PC-9 (cell line): ENCODE measurements around the gene SLC25A11. TPM values are rescaled to one million over a fixed set of nuclear protein-coding genes. Genes with fewer than 3 reads are reported as not detected.

Experiments
- BruUV-seq: library from RNA; stranded (reverse); fragments of 400-500 nt; replicated peaks from 2 replicates; lab custom pipeline; 2021; lab: Mats Ljungman, UMichigan
- CTCF ChIA-PET: fragments of 300-600 bp; sonication (Branson Sonifier 250); formaldehyde crosslinking; loops from one replicate; lab custom pipeline; 2022; ENCODE audit warnings: antibody characterized with exemption; lab: Charles Lee
- POLR2A ChIA-PET: fragments of 300-600 bp; sonication (Branson Sonifier 250); formaldehyde crosslinking; loops from one replicate; lab custom pipeline; 2022; ENCODE audit warnings: antibody characterized with exemption; ENCODE audit not compliant: unreplicated experiment; lab: Charles Lee
- DNase-seq, 2 experiments: peaks; one replicate each; pipeline versions ENCODE4 v3.0.0 to v3.0.0-alpha.2; 2015 to 2022; ENCODE audit warnings: mixed read lengths in 1 of 2
- H2AFZ ChIP-seq: fragments of 200-600 bp; sonication (generic); 2 replicates; pipeline ENCODE4 v1.8.1; 2017; ENCODE audit warnings: antibody characterized with exemption
- H3F3A ChIP-seq: fragments of 200-600 bp; sonication (generic); 2 replicates; pipeline ENCODE4 v1.8.1; 2017; ENCODE audit warnings: antibody characterized with exemption, mild to moderate bottlenecking, low read depth; ENCODE audit not compliant: insufficient read depth
- H3K27ac ChIP-seq: fragments of 200-600 bp; sonication (generic); 2 replicates; pipeline ENCODE4 v1.6.1; 2016; ENCODE audit warnings: mixed run types
- H3K27me3 ChIP-seq: fragments of 200-600 bp; sonication (generic); 2 replicates; pipeline ENCODE4 v1.6.1; 2016; ENCODE audit warnings: low read depth, mixed run types; ENCODE audit not compliant: insufficient read depth
- H3K36me3 ChIP-seq: fragments of 200-600 bp; sonication (generic); 2 replicates; pipeline ENCODE4 v1.6.1; 2016; ENCODE audit warnings: low read depth, mixed run types
- H3K4me1 ChIP-seq: fragments of 200-600 bp; sonication (generic); replicated peaks from 2 replicates; pipeline ENCODE4 v1.6.1; 2016; ENCODE audit warnings: mixed run types; ENCODE audit not compliant: insufficient read depth
- H3K4me2 ChIP-seq: fragments of 200-600 bp; sonication (generic); 2 replicates; pipeline ENCODE4 v1.6.1; 2017; ENCODE audit warnings: mixed run types
- H3K4me3 ChIP-seq: fragments of 200-600 bp; sonication (generic); 2 replicates; pipeline ENCODE4 v1.6.1; 2016; ENCODE audit warnings: mixed run types
- H3K79me2 ChIP-seq: fragments of 200-600 bp; sonication (generic); 2 replicates; pipeline ENCODE4 v1.6.1; 2017; ENCODE audit warnings: low read depth, mixed run types
- H3K9me2 ChIP-seq: fragments of 200-600 bp; sonication (generic); 2 replicates; pipeline ENCODE4 v1.8.1; 2017; ENCODE audit warnings: mild to moderate bottlenecking; ENCODE audit not compliant: insufficient read depth
- H3K9me3 ChIP-seq: fragments of 200-600 bp; sonication (generic); 2 replicates; pipeline ENCODE4 v1.8.1; 2016; ENCODE audit warnings: low read depth; ENCODE audit not compliant: insufficient read depth
- H4K20me1 ChIP-seq: fragments of 200-600 bp; sonication (generic); 2 replicates; pipeline ENCODE4 v1.8.1; 2017; ENCODE audit not compliant: insufficient read depth
- EZH2 ChIP-seq: fragments of 200-600 bp; sonication (generic); IDR thresholded peaks from 2 replicates; pipeline ENCODE4 v1.8.0; 2017; ENCODE audit warnings: antibody characterized with exemption, low read depth
- intact Hi-C: fragments of 100-400 bp; cut with micrococcal nuclease; formaldehyde crosslinking; loops from one replicate; pipeline ENCODE4 v1.10.0; 2022; ENCODE audit not compliant: unreplicated experiment
- total RNA-seq: library from RNA; stranded (reverse); gene quantifications from 2 replicates; pipeline ENCODE4 v1.2.3, GENCODE V29; 2021
- TF ChIP-seq, protein P1 (sequence below): fragments of 200-600 bp; sonication (generic); conservative IDR thresholded peaks from 2 replicates; pipeline ENCODE4 v1.6.1; 2017; ENCODE audit warnings: mixed run types, antibody characterized with exemption, mild to moderate bottlenecking, moderate library complexity

Gene SLC25A11
- total RNA-seq, 1 experiment from 2014 or later: 56.2 TPM

- Histone ChIP-seq H3K4me1 (peaks cover 37% of the 10 kb centered on the region), H3K4me2 (peak overlapping the region; percentile 100), H3K4me3 (peak overlapping the region; percentile 93), H3K27me3 (no peaks in the 10 kb centered on the region), H3K9me2 (no peaks in the 10 kb centered on the region), H2AFZ (peak overlapping the region; percentile 79; the same call in 1 of the 2 replicates), H3K9me3 (no peaks in the 10 kb centered on the region), H3K79me2 (peaks cover 75% of the 10 kb centered on the region), H3K27ac (peak overlapping the region; percentile 87), H3K36me3 (peaks cover 29% of the 10 kb centered on the region), H4K20me1 (peaks cover 25% of the 10 kb centered on the region), H3F3A (peaks cover 72% of the 10 kb centered on the region)
- DNase-seq: no peak
- TF ChIP-seq EZH2: no peak
- TF ChIP-seq, protein P1, sequence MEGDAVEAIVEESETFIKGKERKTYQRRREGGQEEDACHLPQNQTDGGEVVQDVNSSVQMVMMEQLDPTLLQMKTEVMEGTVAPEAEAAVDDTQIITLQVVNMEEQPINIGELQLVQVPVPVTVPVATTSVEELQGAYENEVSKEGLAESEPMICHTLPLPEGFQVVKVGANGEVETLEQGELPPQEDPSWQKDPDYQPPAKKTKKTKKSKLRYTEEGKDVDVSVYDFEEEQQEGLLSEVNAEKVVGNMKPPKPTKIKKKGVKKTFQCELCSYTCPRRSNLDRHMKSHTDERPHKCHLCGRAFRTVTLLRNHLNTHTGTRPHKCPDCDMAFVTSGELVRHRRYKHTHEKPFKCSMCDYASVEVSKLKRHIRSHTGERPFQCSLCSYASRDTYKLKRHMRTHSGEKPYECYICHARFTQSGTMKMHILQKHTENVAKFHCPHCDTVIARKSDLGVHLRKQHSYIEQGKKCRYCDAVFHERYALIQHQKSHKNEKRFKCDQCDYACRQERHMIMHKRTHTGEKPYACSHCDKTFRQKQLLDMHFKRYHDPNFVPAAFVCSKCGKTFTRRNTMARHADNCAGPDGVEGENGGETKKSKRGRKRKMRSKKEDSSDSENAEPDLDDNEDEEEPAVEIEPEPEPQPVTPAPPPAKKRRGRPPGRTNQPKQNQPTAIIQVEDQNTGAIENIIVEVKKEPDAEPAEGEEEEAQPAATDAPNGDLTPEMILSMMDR: no peak
- no TSS peak for BruUV-seq
- intact Hi-C loops: loop anchor here (10.0 kb wide), 1 partner anchor 106 kb away; the partner anchor contains the start of gene MINK1
- ChIA-PET CTCF (no interaction called here), POLR2A (interaction anchor here (2.3 kb wide), 1 partner anchor 26 kb away, joined by 19 read pairs; the partner anchor contains the start of gene SPAG7)
Measured at GRCh38 chr17:4941319-4941610, 1.4 kb upstream of the SLC25A11 start.

GRCh38 chr17:4940555-4941318 lies 891 bp upstream of the SLC25A11 start:
- H3K4me3 ChIP-seq: peak overlapping the region; percentile 93
- TSS peak; percentile 82 for BruUV-seq
- H3K4me2 ChIP-seq: peak overlapping the region; percentile 100
- ChIA-PET POLR2A (interaction anchor here (0.5 to 2.3 kb wide), 7 partner anchors 8 to 419 kb away, joined by 3 to 20 read pairs (median 13); partner anchors contain the start of genes PFN1 and SPAG7), CTCF (interaction anchor here (0.8 to 1.4 kb wide), 3 partner anchors 26 to 150 kb away, joined by 3 to 16 read pairs (median 4); no protein-coding TSS in a partner anchor)
- H3K9me3 ChIP-seq: no peaks in the 10 kb centered on the region
- intact Hi-C loops: loop anchor here (1.0 to 10.0 kb wide), 3 partner anchors 9 to 106 kb away; partner anchors contain the start of genes MINK1 and SPAG7
- peaks cover 67% of the 10 kb centered on the region for H3F3A ChIP-seq
- no peak for TF ChIP-seq EZH2
- TF ChIP-seq, protein P1: no peak
- peak overlapping the region; percentile 79 for H2AFZ ChIP-seq
- no peak for DNase-seq
- peaks cover 32% of the 10 kb centered on the region for H3K4me1 ChIP-seq
- H3K9me2 ChIP-seq: no peaks in the 10 kb centered on the region
- peaks cover 20% of the 10 kb centered on the region for H4K20me1 ChIP-seq
- peaks cover 69% of the 10 kb centered on the region for H3K79me2 ChIP-seq
- H3K36me3 ChIP-seq: peaks cover 26% of the 10 kb centered on the region
- H3K27ac ChIP-seq: peak overlapping the region; percentile 87
- no peaks in the 10 kb centered on the region for H3K27me3 ChIP-seq

DNA sequence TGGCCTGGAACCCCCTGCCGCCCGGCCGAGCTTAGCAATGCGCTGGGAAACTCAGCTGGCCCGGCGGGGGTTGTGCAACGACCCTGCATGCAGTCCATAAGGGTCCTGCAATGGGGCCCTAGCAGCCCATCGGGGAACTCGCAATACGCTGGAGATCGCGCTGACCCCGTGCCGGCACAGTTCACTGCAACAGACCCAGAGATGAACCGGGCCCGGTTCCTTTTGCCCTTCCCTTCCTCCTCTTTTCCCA lies 375 bp downstream of the SLC25A11 start:
- Histone ChIP-seq H3F3A (peaks cover 61% of the 10 kb centered on the region), H4K20me1 (peaks cover 8% of the 10 kb centered on the region), H2AFZ (peak overlapping the region; percentile 92), H3K9me2 (no peaks in the 10 kb centered on the region), H3K36me3 (peaks cover 18% of the 10 kb centered on the region), H3K9me3 (no peaks in the 10 kb centered on the region), H3K4me3 (peak overlapping the region; percentile 93), H3K27me3 (no peaks in the 10 kb centered on the region), H3K27ac (peak overlapping the region; percentile 87), H3K4me1 (peaks cover 24% of the 10 kb centered on the region), H3K4me2 (peak overlapping the region; percentile 100), H3K79me2 (peaks cover 58% of the 10 kb centered on the region)
- TF ChIP-seq, protein P1: no peak
- TF ChIP-seq EZH2: no peak
- no peak for DNase-seq
- CTCF ChIA-PET: interaction anchor here (0.7 kb wide), 1 partner anchor 16 kb away, joined by 6 read pairs; no protein-coding TSS in a partner anchor
- intact Hi-C loops: loop anchor here (1.0 kb wide), 1 partner anchor 30 kb away; no protein-coding TSS in a partner anchor
- POLR2A ChIA-PET: interaction anchor here (0.6 to 2.3 kb wide), 4 partner anchors 9 to 47 kb away, joined by 3 to 20 read pairs (median 16); partner anchors contain the start of genes PFN1 and SPAG7
- no TSS peak for BruUV-seq
